SK-N-SH (cell line): Measurements from ENCODE around the gene CDK5. TPM values are rescaled to one million over a fixed set of nuclear protein-coding genes. Genes with fewer than 3 reads are reported as not detected.

ENCODE experiments used
- CTCF ChIA-PET: fragments of 300-600, 350-600 bp; formaldehyde crosslinking; extraction: SDS; loops from one replicate; lab custom pipeline; 2021; lab: Yijun Ruan, JAX
- POLR2A ChIA-PET: fragments of 350-600 bp; sonication (Branson Sonifier 250); formaldehyde crosslinking; extraction: SDS; loops from one replicate; lab custom pipeline; 2020; ENCODE audit warnings: antibody characterized with exemption, inconsistent platforms; lab: Yijun Ruan, JAX
- DNase-seq: peaks from one replicate; pipeline ENCODE4 v3.0.0; 2012
- H2AFZ ChIP-seq: fragments of 200-600 bp; sonication (generic); 2 replicates; pipeline ENCODE4 v1.8.1; 2016; ENCODE audit warnings: antibody characterized with exemption, mild to moderate bottlenecking, low read depth
- H3F3A ChIP-seq: fragments of 200-600 bp; sonication (generic); replicated peaks from 2 replicates; pipeline ENCODE3; 2016; ENCODE audit warnings: antibody characterized with exemption, mild to moderate bottlenecking; ENCODE audit not compliant: insufficient read depth
- H3K27ac ChIP-seq, 2 experiments: fragments of 200-500 bp in 1 of 2; fragments of 200-600 bp in 1 of 2; sonication (Bioruptor generic) in 1 of 2; sonication (generic), shearing (Covaris generic) in 1 of 2; 2 replicates each; pipeline versions ENCODE4 v1.5.1 to v1.6.1; 2014 to 2016; ENCODE audit warnings: low read depth in 2 of 2, inconsistent platforms in 1 of 2, low read length in 1 of 2, mild to moderate bottlenecking in 1 of 2, mixed read lengths in 1 of 2
- H3K27me3 ChIP-seq: fragments of 200-600 bp; sonication (generic), shearing (Covaris generic); 2 replicates; pipeline ENCODE4 v1.6.1; 2016; ENCODE audit warnings: mixed run types; ENCODE audit not compliant: insufficient read depth
- H3K36me3 ChIP-seq, 2 experiments: fragments of 200-500 bp in 1 of 2; fragments of 200-600 bp in 1 of 2; sonication (Bioruptor generic) in 1 of 2; sonication (generic) in 1 of 2; replicated peaks in 1 of 2; 2 replicates each; pipeline versions ENCODE3 to v1.5.1; 2014 to 2016; ENCODE audit warnings: low read length in 1 of 2, mild to moderate bottlenecking in 1 of 2; ENCODE audit not compliant: insufficient read depth in 2 of 2, control insufficient read depth in 1 of 2
- H3K4me1 ChIP-seq, 2 experiments: fragments of 200-500 bp in 1 of 2; fragments of 200-600 bp in 1 of 2; sonication (Bioruptor generic) in 1 of 2; sonication (generic), shearing (Covaris generic) in 1 of 2; 2 replicates each; pipeline versions ENCODE4 v1.5.1 to v1.6.1; 2014 to 2016; ENCODE audit warnings: low read depth in 1 of 2, low read length in 1 of 2, mixed run types in 1 of 2; ENCODE audit not compliant: insufficient read depth in 2 of 2, control insufficient read depth in 1 of 2
- H3K4me2 ChIP-seq: fragments of 200-600 bp; sonication (generic), shearing (Covaris generic); 2 replicates; pipeline ENCODE4 v1.6.1; 2017; ENCODE audit warnings: mixed run types
- H3K4me3 ChIP-seq, 2 experiments: fragments of 200-500 bp in 1 of 2; fragments of 200-600 bp in 1 of 2; sonication (Bioruptor generic) in 1 of 2; sonication (generic), shearing (Covaris generic) in 1 of 2; 2 replicates each; pipeline versions ENCODE4 v1.5.1 to v1.8.1; 2014 to 2016; ENCODE audit warnings: low read depth in 2 of 2, inconsistent platforms in 1 of 2, low read length in 1 of 2, mild to moderate bottlenecking in 1 of 2, mixed read lengths in 1 of 2, moderate library complexity in 1 of 2
- H3K79me2 ChIP-seq: fragments of 200-600 bp; sonication (generic); 2 replicates; pipeline ENCODE4 v1.8.1; 2017; ENCODE audit warnings: mild to moderate bottlenecking; ENCODE audit not compliant: insufficient read depth
- H3K9ac ChIP-seq: fragments of 200-600 bp; sonication (generic); 2 replicates; pipeline ENCODE4 v1.6.1; 2017; ENCODE audit warnings: mixed run types
- H3K9me2 ChIP-seq: fragments of 200-600 bp; sonication (generic); 2 replicates; pipeline ENCODE4 v1.6.1; 2017; ENCODE audit warnings: mixed run types
- H3K9me3 ChIP-seq: fragments of 200-600 bp; sonication (generic); 2 replicates; pipeline ENCODE4 v1.6.1; 2017; ENCODE audit warnings: mixed run types, mild to moderate bottlenecking, moderate library complexity
- H4K20me1 ChIP-seq: fragments of 200-600 bp; sonication (generic); 2 replicates; pipeline ENCODE4 v1.6.1; 2017; ENCODE audit warnings: mild to moderate bottlenecking, mixed run types; ENCODE audit not compliant: insufficient read depth
- CHD2 ChIP-seq: fragments of 150-350 bp; IDR thresholded peaks from 2 replicates; pipeline ENCODE4 v1.6.1; 2018; ENCODE audit warnings: low read length; ENCODE audit not compliant: partially characterized antibody
- EZH2phosphoT487 ChIP-seq: fragments of 200-600 bp; sonication (generic); IDR thresholded peaks from 2 replicates; pipeline ENCODE4 v1.6.1; 2017; ENCODE audit warnings: low read depth, mixed run types, mild to moderate bottlenecking, antibody characterized with exemption, moderate library complexity, borderline replicate concordance
- GATA2 ChIP-seq: sonication (generic); formaldehyde crosslinking; IDR thresholded peaks from 2 replicates; pipeline ENCODE4 v1.5.0; 2020; ENCODE audit warnings: mild to moderate bottlenecking, missing genetic modification reagents
- JUND ChIP-seq: IDR thresholded peaks from 2 replicates; pipeline ENCODE4 v1.4.0; 2012
- POLR2AphosphoS5 ChIP-seq: IDR thresholded peaks from 2 replicates; pipeline ENCODE4 v1.6.1; 2012; ENCODE audit warnings: low read depth, low read length
- RAD21 ChIP-seq: IDR thresholded peaks from 2 replicates; pipeline ENCODE4 v1.6.1; 2012; ENCODE audit warnings: mild to moderate bottlenecking, low read length
- RFX5 ChIP-seq: IDR thresholded peaks from 2 replicates; pipeline ENCODE4 v1.6.1; 2012; ENCODE audit warnings: mild to moderate bottlenecking, improper control_type of control experiment, low read length
- RXRA ChIP-seq: IDR thresholded peaks from 2 replicates; pipeline ENCODE4 v1.4.0; 2012; ENCODE audit warnings: low read depth, mild to moderate bottlenecking, borderline replicate concordance
- SIN3A ChIP-seq: IDR thresholded peaks from 2 replicates; pipeline ENCODE4 v1.6.1; 2012; ENCODE audit warnings: low read depth, mild to moderate bottlenecking, low read length, moderate library complexity, borderline replicate concordance
- SMC3 ChIP-seq: IDR thresholded peaks from 2 replicates; pipeline ENCODE4 v1.6.1; 2012; ENCODE audit warnings: low read depth, low read length, improper control_type of control experiment
- YY1 ChIP-seq: IDR thresholded peaks from 2 replicates; pipeline ENCODE4 v1.4.0; 2012; ENCODE audit warnings: low read depth, mild to moderate bottlenecking
- WGBS: methylation state at CpG from one replicate; pipeline ENCODE4 v1.1.6; 2017; ENCODE audit warnings: low lambda C conversion rate; 5-methylcytosine and 5-hydroxymethylcytosine counted together
- polyA plus RNA-seq, 3 experiments: library from polyadenylated mRNA; depleted of rRNA; stranded (reverse); fragments of >200 nt; gene quantifications; 2 replicates each; pipeline ENCODE4 v1.2.3, GENCODE V29; 2012
- TF ChIP-seq, protein P1 (sequence below): IDR thresholded peaks from 2 replicates; pipeline ENCODE4 v1.4.0; 2012; ENCODE audit warnings: low read depth
- TF ChIP-seq, protein P2 (sequence below): fragments of 150-350 bp; IDR thresholded peaks from 2 replicates; pipeline ENCODE4 v1.6.1; 2016; ENCODE audit warnings: mild to moderate bottlenecking, low read depth, low read length
- TF ChIP-seq, protein P3 (sequence below): fragments of 200-600 bp; sonication (generic); IDR thresholded peaks from 2 replicates; pipeline ENCODE4 v1.6.1; 2017; ENCODE audit warnings: antibody characterized with exemption, mild to moderate bottlenecking, moderate library complexity
- TF ChIP-seq, protein P4 (sequence below): IDR thresholded peaks from 2 replicates; pipeline ENCODE4 v1.4.0; 2012; ENCODE audit warnings: low read depth, borderline replicate concordance
- TF ChIP-seq, protein P5 (sequence below): IDR thresholded peaks from 2 replicates; pipeline ENCODE4 v1.4.0; 2012; ENCODE audit warnings: low read depth, borderline replicate concordance

Gene CDK5
- polyA plus RNA-seq, 1 of the 3 experiments (the other 2 are of a cell fraction), result 125 TPM

DNA sequence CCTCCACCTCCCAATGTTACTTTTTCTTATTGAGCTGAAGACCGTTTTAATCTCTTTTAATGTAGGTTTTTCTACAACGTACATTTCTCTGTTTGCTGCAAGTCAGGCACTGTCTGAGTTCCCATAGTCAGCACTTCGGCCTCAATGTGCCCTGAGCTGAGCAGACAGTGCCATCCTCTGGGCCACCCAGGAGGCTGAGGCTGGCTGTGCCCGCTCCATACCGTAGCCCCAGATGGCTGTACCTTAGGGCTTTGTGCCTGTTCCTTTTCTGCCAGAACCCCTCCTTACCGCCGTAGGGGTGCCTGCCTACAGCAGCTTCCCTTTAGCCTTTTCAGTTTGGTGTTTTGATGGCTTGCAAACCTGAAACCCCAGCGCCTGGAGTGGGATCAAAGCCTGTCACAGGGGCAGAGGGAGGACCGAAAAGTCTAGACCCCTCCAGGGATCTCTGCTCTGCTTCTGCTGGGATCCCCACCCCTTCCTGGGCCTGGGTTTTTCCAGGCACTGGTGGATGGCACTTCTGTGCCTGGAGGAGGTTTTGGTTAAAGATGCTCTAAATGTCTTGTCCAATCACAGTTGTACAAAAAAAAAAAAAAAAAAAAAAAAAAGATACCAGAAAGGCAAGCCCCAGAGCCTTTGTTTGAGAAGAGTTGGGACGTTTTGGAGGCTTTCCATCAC lies 37.6 kb upstream of the CDK5 start:
- peaks cover 15% of the 10 kb centered on the region for H3F3A ChIP-seq
- peaks cover 100% of the 10 kb centered on the region for H3K79me2 ChIP-seq
- no peaks in the 10 kb centered on the region for H3K27me3 ChIP-seq
- H3K4me1 ChIP-seq, result peaks cover 0 to 3% of the 10 kb centered on the region in 2 experiments; a peak in 1 of 4 replicates
- peak; percentile 47 for TF ChIP-seq RAD21
- no peak for TF ChIP-seq SIN3A
- TF ChIP-seq, all 33 proteins: peak for 1
- ChIA-PET POLR2A (no interaction called here), CTCF (interaction anchor here (0.8 to 21.3 kb wide), 7 partner anchors 12 to 77 kb away, joined by 3 to 474 read pairs (median 4); partner anchors contain the start of gene TMUB1)
- 87% methylated on average over 10 of the region's 10 CpGs for WGBS
- Histone ChIP-seq H3K4me3 (no peak overlapping the region), H3K9ac (no peak overlapping the region), H3K36me3 (peaks cover 3 to 8% of the 10 kb centered on the region in 2 experiments), H3K9me3 (no peaks in the 10 kb centered on the region), H3K9me2 (no peaks in the 10 kb centered on the region), H4K20me1 (peaks cover 95% of the 10 kb centered on the region), H3K4me2 (no peak overlapping the region), H3K27ac (no peak overlapping the region; a peak in 1 of 4 replicates), H2AFZ (no peak overlapping the region)
- no peak for DNase-seq

DNA sequence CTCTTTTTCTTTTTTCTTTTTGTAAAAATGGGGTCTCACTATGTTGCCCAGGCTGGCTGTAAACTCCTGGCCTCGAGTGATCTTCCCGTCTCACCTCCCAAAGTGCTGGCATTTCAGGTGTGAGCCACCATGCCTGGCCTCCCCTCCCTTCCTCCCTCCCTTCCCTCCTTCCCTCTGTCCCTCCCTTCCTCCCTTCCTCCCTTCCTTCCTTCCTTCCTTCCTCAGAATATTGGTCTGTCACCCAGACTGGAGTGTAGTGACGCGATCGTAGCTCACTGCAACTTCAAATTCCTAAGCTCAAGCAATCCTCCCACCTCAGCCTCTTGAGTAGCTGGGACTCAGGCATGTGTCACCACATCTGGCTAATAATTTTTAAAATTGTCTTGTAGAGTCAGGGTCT lies 37.0 kb upstream of the CDK5 start:
- ChIA-PET CTCF (interaction anchor here (0.8 to 21.3 kb wide), 6 partner anchors 14 to 77 kb away, joined by 3 to 474 read pairs (median 4); no protein-coding TSS in a partner anchor), POLR2A (no interaction called here)
- H3K4me2 ChIP-seq, result no peak overlapping the region
- H3K4me1 ChIP-seq, result peaks cover 0 to 5% of the 10 kb centered on the region in 2 experiments; a peak in 1 of 4 replicates
- H3K27me3 ChIP-seq, result no peaks in the 10 kb centered on the region
- peaks cover 15% of the 10 kb centered on the region for H3F3A ChIP-seq
- 90% methylated on average over 5 of the region's 5 CpGs for WGBS
- no peak for TF ChIP-seq JUND
- TF ChIP-seq CHD2, result no peak
- no peak for TF ChIP-seq SMC3
- TF ChIP-seq, protein P1, sequence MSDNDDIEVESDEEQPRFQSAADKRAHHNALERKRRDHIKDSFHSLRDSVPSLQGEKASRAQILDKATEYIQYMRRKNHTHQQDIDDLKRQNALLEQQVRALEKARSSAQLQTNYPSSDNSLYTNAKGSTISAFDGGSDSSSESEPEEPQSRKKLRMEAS, result no peak
- no peak for TF ChIP-seq RFX5
- no peak for TF ChIP-seq GATA2 (CRISPR knock-in tag)
- TF ChIP-seq, protein P2, sequence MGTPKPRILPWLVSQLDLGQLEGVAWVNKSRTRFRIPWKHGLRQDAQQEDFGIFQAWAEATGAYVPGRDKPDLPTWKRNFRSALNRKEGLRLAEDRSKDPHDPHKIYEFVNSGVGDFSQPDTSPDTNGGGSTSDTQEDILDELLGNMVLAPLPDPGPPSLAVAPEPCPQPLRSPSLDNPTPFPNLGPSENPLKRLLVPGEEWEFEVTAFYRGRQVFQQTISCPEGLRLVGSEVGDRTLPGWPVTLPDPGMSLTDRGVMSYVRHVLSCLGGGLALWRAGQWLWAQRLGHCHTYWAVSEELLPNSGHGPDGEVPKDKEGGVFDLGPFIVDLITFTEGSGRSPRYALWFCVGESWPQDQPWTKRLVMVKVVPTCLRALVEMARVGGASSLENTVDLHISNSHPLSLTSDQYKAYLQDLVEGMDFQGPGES, result no peak
- TF ChIP-seq RAD21, result no peak
- no peak for TF ChIP-seq RXRA
- no peak for TF ChIP-seq POLR2AphosphoS5
- TF ChIP-seq, protein P3, sequence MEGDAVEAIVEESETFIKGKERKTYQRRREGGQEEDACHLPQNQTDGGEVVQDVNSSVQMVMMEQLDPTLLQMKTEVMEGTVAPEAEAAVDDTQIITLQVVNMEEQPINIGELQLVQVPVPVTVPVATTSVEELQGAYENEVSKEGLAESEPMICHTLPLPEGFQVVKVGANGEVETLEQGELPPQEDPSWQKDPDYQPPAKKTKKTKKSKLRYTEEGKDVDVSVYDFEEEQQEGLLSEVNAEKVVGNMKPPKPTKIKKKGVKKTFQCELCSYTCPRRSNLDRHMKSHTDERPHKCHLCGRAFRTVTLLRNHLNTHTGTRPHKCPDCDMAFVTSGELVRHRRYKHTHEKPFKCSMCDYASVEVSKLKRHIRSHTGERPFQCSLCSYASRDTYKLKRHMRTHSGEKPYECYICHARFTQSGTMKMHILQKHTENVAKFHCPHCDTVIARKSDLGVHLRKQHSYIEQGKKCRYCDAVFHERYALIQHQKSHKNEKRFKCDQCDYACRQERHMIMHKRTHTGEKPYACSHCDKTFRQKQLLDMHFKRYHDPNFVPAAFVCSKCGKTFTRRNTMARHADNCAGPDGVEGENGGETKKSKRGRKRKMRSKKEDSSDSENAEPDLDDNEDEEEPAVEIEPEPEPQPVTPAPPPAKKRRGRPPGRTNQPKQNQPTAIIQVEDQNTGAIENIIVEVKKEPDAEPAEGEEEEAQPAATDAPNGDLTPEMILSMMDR, result no peak
- no peak for TF ChIP-seq SIN3A
- no peak for TF ChIP-seq EZH2phosphoT487
- no peak for TF ChIP-seq YY1
- TF ChIP-seq, protein P4, sequence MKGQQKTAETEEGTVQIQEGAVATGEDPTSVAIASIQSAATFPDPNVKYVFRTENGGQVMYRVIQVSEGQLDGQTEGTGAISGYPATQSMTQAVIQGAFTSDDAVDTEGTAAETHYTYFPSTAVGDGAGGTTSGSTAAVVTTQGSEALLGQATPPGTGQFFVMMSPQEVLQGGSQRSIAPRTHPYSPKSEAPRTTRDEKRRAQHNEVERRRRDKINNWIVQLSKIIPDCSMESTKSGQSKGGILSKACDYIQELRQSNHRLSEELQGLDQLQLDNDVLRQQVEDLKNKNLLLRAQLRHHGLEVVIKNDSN, result no peak
- TF ChIP-seq, protein P5, sequence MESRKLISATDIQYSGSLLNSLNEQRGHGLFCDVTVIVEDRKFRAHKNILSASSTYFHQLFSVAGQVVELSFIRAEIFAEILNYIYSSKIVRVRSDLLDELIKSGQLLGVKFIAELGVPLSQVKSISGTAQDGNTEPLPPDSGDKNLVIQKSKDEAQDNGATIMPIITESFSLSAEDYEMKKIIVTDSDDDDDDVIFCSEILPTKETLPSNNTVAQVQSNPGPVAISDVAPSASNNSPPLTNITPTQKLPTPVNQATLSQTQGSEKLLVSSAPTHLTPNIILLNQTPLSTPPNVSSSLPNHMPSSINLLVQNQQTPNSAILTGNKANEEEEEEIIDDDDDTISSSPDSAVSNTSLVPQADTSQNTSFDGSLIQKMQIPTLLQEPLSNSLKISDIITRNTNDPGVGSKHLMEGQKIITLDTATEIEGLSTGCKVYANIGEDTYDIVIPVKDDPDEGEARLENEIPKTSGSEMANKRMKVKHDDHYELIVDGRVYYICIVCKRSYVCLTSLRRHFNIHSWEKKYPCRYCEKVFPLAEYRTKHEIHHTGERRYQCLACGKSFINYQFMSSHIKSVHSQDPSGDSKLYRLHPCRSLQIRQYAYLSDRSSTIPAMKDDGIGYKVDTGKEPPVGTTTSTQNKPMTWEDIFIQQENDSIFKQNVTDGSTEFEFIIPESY, result no peak
- no peak for DNase-seq
- peaks cover 100% of the 10 kb centered on the region for H3K79me2 ChIP-seq
- peaks cover 95% of the 10 kb centered on the region for H4K20me1 ChIP-seq
- H3K36me3 ChIP-seq, result peaks cover 3 to 8% of the 10 kb centered on the region in 2 experiments
- H3K9me3 ChIP-seq, result no peaks in the 10 kb centered on the region
- no peak overlapping the region for H2AFZ ChIP-seq
- no peaks in the 10 kb centered on the region for H3K9me2 ChIP-seq
- no peak overlapping the region for H3K4me3 ChIP-seq
- no peak overlapping the region for H3K9ac ChIP-seq
- H3K27ac ChIP-seq, result no peak overlapping the region
